ENCODE results near the gene CFAP298.

The CFAP298 gene

GRCh38 chr21:32608851-32609250 is 3.3 kb downstream of the CFAP298 start:
- no peak for TF ChIP-seq CTCF (IDR thresholded peaks at IDR 0.05; ENCODE audit: low read depth, low read length)
- in situ Hi-C loops (cut with HindIII; ENCODE audit: low sequenced_read_pairs) = no loop called here
- H3K4me3 ChIP-seq (ENCODE audit: low read depth, low read length) = no peak overlapping the region
- DNase-seq (ENCODE audit: low read depth, low spot score) = no peak

- no peak for TF ChIP-seq CTCF (IDR thresholded peaks at IDR 0.05; ENCODE audit: low read depth, low read length)
- in situ Hi-C loops (cut with HindIII; ENCODE audit: low sequenced_read_pairs) = no loop called here
- no peak overlapping the region for H3K4me3 ChIP-seq (ENCODE audit: low read depth, low read length)
- DNase-seq (ENCODE audit: low read depth, low spot score) = no peak
Measured at GRCh38 chr21:32605469-32605868, 6.7 kb downstream of the CFAP298 start.

GRCh38 chr21:32604464-32604863 is 7.7 kb downstream of the CFAP298 start:
- in situ Hi-C loops (cut with HindIII; ENCODE audit: low sequenced_read_pairs) = no loop called here
- H3K4me3 ChIP-seq (ENCODE audit: low read depth, low read length) = no peak overlapping the region
- no peak for DNase-seq (ENCODE audit: low read depth, low spot score)
- no peak for TF ChIP-seq CTCF (IDR thresholded peaks at IDR 0.05; ENCODE audit: low read depth, low read length)

- no peak for TF ChIP-seq CTCF (IDR thresholded peaks at IDR 0.05; ENCODE audit: low read depth, low read length)
- no peak overlapping the region for H3K4me3 ChIP-seq (ENCODE audit: low read depth, low read length)
- in situ Hi-C loops (cut with HindIII; ENCODE audit: low sequenced_read_pairs) = no loop called here
- no peak for DNase-seq (ENCODE audit: low read depth, low spot score)
Measured at GRCh38 chr21:32603131-32603530, 9.0 kb downstream of the CFAP298 start.

GRCh38 chr21:32602099-32602498 is 10.1 kb downstream of the CFAP298 start:
- DNase-seq (ENCODE audit: low read depth, low spot score) = no peak
- in situ Hi-C loops (cut with HindIII; ENCODE audit: low sequenced_read_pairs) = no loop called here
- no peak for TF ChIP-seq CTCF (IDR thresholded peaks at IDR 0.05; ENCODE audit: low read depth, low read length)
- no peak overlapping the region for H3K4me3 ChIP-seq (ENCODE audit: low read depth, low read length)

- H3K4me3 ChIP-seq (ENCODE audit: low read depth, low read length) = no peak overlapping the region
- in situ Hi-C loops (cut with HindIII; ENCODE audit: low sequenced_read_pairs) = no loop called here
- TF ChIP-seq CTCF (IDR thresholded peaks at IDR 0.05; ENCODE audit: low read depth, low read length) = no peak
- peak; percentile 23 for DNase-seq (ENCODE audit: low read depth, low spot score)
Measured at GRCh38 chr21:32599526-32599925, 12.7 kb downstream of the CFAP298 start.

- TF ChIP-seq CTCF (IDR thresholded peaks at IDR 0.05; ENCODE audit: low read depth, low read length) = no peak
- no peak overlapping the region for H3K4me3 ChIP-seq (ENCODE audit: low read depth, low read length)
- in situ Hi-C loops (cut with HindIII; ENCODE audit: low sequenced_read_pairs) = no loop called here
- DNase-seq (ENCODE audit: low read depth, low spot score) = no peak
Measured at GRCh38 chr21:32599091-32599490, 13.1 kb downstream of the CFAP298 start.
